Ovary (tissue), 9 donors: Measurements from ENCODE around the gene POU2F3. TPM values are rescaled to one million over a fixed set of nuclear protein-coding genes. Genes with fewer than 3 reads are reported as not detected.

Source experiments
- DNase-seq, 5 donors: peaks; one replicate each; pipeline ENCODE4 v3.0.0-alpha.2; 2019 to 2020
- H3K27ac ChIP-seq, 2 donors: fragments of 200-600 bp; one replicate each; pipeline versions ENCODE4 v1.5.1 to v1.8.0; 2019 to 2022
- H3K27me3 ChIP-seq: fragments of 200-600 bp; one replicate; pipeline ENCODE4 v1.8.0; 2022
- H3K36me3 ChIP-seq: fragments of 200-600 bp; sonication (generic); one replicate; pipeline ENCODE4 v1.5.1; 2019
- H3K4me1 ChIP-seq: one replicate; pipeline ENCODE4 v1.8.1; 2013; ENCODE audit warnings: mild to moderate bottlenecking, moderate library complexity; ENCODE audit not compliant: insufficient read depth
- H3K4me3 ChIP-seq: fragments of 200-600 bp; sonication (generic); one replicate; pipeline ENCODE4 v1.5.1; 2017
- H3K9me3 ChIP-seq, 2 donors: fragments of 200-600 bp in 1 of 2; sonication (generic) in 1 of 2; one replicate each; pipeline versions ENCODE4 v1.5.1 to v1.8.1; 2013 to 2019; ENCODE audit warnings: mild to moderate bottlenecking in 1 of 2, moderate library complexity in 1 of 2
- EP300 ChIP-seq: sonication (generic); formaldehyde crosslinking; IDR thresholded peaks from one replicate; pipeline ENCODE4 v1.6.1; 2017; ENCODE audit warnings: antibody characterized with exemption
- POLR2A ChIP-seq: fragments of 450-650 bp; IDR thresholded peaks from one replicate; pipeline ENCODE4 v1.6.1; 2017; ENCODE audit warnings: antibody characterized with exemption, mild to moderate bottlenecking, moderate library complexity
- WGBS, 3 donors: extraction: QIAGEN DNeasy Blood & Tissue Kit in 1 of 3; methylation state at CpG; one replicate each; pipeline versions ENCODE4 v1.1.5 to v1.1.7; 2013 to 2017; 5-methylcytosine and 5-hydroxymethylcytosine counted together
- intact Hi-C, 4 donors: fragments of 100-400 bp; cut with DNase I; formaldehyde crosslinking; loops; one replicate each; pipeline versions ENCODE4 v1.11.0 to v1.15.1; 2022 to 2023
- polyA plus RNA-seq, 2 donors: library from polyadenylated mRNA; stranded (reverse); fragments of 200-250 nt in 1 of 2; fragments of 350-450 nt in 1 of 2; fragmentation: Illumina TruSeq in 1 of 2; extraction: RNeasy Lipid Tissue Mini Kit (QIAGEN cat#74804) in 1 of 2; gene quantifications; one replicate each; pipeline ENCODE4 v1.2.3, GENCODE V29; 2013 to 2014
- total RNA-seq, 7 donors: library from RNA; depleted of rRNA in 2 of 7; stranded (reverse); fragments of >200 nt in 2 of 7; fragmentation: NEBNext Ultra II Directional in 3 of 7; extraction: Animal tissue kit (Norgen Biotek cat#: 25700) in 3 of 7; gene quantifications; one replicate each; pipeline versions ENCODE4 v1.1.0 to v1.2.4, GENCODE V29; 2016 to 2023
- TF ChIP-seq, protein P1 (sequence below), 3 donors: fragments of 450-650 bp in 2 of 3; fragments of 200-600 bp in 1 of 3; IDR thresholded peaks; one replicate each; pipeline versions ENCODE4 v1.5.1 to v1.8.0; 2016 to 2022; ENCODE audit warnings: antibody characterized with exemption in 3 of 3, mild to moderate bottlenecking in 1 of 3
- donor health status: DM: no; HTN: no; CAD: no; lungs with moderate emphysema.
- donor health status: DM: no; HTN: no; CAD: no.
- donor health status: Bipolar disorder and iron deficiency.
- donor health status: DM: yes; HTN: yes; CAD: no.
- donor health status: DM: no; HTN: no; CAD: no.
- donor health status: DM: yes; HTN: yes; CAD: no.

Gene POU2F3
- total and polyA plus RNA-seq, 9 donors, result 0.05 to 1.0 (median 0.22) TPM; not detected in 2

DNA sequence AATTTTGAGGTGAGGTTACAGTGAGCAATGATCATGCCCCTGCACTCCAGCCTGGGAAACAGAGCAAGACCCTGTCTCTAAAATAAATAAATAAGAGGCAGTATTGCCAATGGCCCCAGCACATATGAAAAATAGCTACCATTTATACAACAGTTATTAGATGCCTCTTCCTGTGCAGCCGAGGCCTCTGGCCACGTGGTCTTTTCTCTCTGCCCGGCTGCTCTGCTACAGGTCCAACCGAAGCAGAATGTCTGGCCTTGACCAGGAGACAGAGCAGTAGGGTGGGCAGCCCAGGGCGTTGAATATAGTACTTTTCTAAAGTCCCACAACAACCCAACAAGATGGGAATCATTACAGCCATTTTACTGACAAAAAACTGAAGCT, 41.5 kb upstream of the POU2F3 start:
- intact Hi-C loops, result no loop called here
- Histone ChIP-seq H3K9me3 (no peaks in the 10 kb centered on the region), H3K4me1 (peaks cover 2% of the 10 kb centered on the region), H3K27ac (no peak overlapping the region), H3K27me3 (no peaks in the 10 kb centered on the region), H3K36me3 (no peaks in the 10 kb centered on the region), H3K4me3 (no peak overlapping the region)
- TF ChIP-seq EP300 (no peak), POLR2A (no peak)
- TF ChIP-seq, protein P1, sequence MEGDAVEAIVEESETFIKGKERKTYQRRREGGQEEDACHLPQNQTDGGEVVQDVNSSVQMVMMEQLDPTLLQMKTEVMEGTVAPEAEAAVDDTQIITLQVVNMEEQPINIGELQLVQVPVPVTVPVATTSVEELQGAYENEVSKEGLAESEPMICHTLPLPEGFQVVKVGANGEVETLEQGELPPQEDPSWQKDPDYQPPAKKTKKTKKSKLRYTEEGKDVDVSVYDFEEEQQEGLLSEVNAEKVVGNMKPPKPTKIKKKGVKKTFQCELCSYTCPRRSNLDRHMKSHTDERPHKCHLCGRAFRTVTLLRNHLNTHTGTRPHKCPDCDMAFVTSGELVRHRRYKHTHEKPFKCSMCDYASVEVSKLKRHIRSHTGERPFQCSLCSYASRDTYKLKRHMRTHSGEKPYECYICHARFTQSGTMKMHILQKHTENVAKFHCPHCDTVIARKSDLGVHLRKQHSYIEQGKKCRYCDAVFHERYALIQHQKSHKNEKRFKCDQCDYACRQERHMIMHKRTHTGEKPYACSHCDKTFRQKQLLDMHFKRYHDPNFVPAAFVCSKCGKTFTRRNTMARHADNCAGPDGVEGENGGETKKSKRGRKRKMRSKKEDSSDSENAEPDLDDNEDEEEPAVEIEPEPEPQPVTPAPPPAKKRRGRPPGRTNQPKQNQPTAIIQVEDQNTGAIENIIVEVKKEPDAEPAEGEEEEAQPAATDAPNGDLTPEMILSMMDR (IDR thresholded peaks at IDR 0.05), result no peak
- WGBS, 3 donors, result 36 to 42% (median 37%) methylated on average over 5 of the region's 5 CpGs
- DNase-seq, result peak in 1 of 5 donors; percentile 24

DNA sequence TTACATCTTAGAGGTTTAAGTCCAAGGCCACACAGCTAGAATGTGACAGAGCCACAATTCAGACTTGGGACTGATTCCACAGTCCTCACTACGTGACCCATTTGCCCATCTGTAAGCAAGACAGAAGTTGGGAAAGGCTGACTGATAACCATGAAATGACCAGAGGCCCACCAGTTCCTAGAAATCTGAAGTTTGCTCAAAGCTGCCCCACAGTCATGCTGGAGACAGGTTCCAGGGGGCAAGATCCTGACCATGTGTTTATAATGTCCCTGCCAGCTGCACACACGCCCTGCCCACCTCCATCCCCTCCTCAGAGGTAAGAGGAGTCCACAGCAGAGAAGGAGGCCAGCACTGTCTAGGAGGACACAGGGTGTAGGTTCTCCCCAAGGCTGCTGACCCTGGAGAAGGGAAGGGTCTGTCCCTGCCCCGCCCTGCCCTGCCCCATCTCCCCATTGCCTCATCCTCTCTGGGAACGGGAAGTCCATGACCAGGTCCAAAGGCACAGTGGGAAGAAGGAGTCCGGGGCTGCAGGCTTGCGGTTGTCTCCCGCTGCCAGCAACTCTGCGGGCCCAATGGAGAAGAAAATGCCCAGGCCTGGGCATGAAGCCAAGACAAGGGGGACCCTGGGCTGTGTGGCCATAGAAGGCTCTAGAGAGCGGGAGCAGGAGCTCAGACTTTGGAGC, 41.0 kb upstream of the POU2F3 start:
- TF ChIP-seq EP300 (no peak), POLR2A (no peak)
- TF ChIP-seq, protein P1 (IDR thresholded peaks at IDR 0.05), result no peak
- DNase-seq, result peak in 1 of 5 donors; percentile 26
- Histone ChIP-seq H3K4me3 (no peak overlapping the region), H3K4me1 (no peaks in the 10 kb centered on the region), H3K27me3 (no peaks in the 10 kb centered on the region), H3K9me3 (no peaks in the 10 kb centered on the region), H3K27ac (no peak overlapping the region), H3K36me3 (no peaks in the 10 kb centered on the region)
- intact Hi-C loops, result no loop called here
- 91 to 95% (median 94%) methylated on average over 9 of the region's 9 CpGs for WGBS, 3 donors

DNA sequence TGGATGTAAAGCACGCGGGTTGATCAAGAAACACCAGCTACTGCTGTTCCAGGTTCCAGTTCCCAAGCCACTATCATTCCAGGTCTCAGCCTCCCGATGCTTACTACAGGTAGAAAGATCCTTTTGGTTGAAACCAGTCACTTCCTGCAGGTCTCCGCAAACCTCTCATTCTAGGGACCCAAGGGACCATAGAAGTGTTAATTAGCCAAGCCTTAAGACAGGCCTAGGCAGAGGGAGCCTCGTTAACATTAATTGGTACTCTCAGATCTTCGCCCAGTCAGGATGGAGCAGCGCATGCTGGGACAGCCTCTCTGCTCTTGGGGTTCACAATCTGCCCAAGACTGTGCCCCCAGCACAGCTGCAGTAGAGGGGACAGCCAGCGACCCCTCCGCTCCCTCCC, 40.3 kb upstream of the POU2F3 start:
- H3K9me3 ChIP-seq, result no peaks in the 10 kb centered on the region
- no peak overlapping the region for H3K4me3 ChIP-seq
- no peak for DNase-seq
- H3K27ac ChIP-seq, result no peak overlapping the region
- no peaks in the 10 kb centered on the region for H3K27me3 ChIP-seq
- TF ChIP-seq POLR2A (no peak), EP300 (no peak)
- TF ChIP-seq, protein P1 (IDR thresholded peaks at IDR 0.05), result no peak
- no peaks in the 10 kb centered on the region for H3K4me1 ChIP-seq
- H3K36me3 ChIP-seq, result no peaks in the 10 kb centered on the region
- intact Hi-C loops, result no loop called here
- WGBS, 3 donors, result 88 to 96% (median 95%) methylated on average over 9 of the region's 9 CpGs

DNA sequence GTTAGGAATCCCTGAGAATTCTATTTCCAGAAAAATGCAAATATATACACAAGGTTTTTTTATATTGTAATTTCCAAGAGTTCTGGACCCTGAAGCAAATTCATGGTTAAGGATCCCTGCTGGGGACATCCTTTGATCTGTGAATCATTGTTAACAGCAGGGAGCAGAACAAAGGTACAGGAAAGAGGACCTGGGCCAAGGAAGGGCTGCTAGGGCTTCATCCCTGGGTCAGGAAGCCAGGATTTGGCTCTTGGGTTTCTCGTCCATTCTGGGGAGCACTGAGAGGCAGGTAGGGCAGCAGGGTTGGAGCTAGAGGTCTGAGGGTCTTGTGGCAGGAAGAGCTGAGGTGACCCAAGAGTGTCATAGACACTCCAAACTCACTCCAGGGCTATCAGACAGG, 39.3 kb upstream of the POU2F3 start:
- no peaks in the 10 kb centered on the region for H3K36me3 ChIP-seq
- H3K27me3 ChIP-seq, result no peaks in the 10 kb centered on the region
- no peak overlapping the region for H3K27ac ChIP-seq
- H3K4me1 ChIP-seq, result no peaks in the 10 kb centered on the region
- 78 to 89% (median 79%) methylated on average over 1 of the region's 1 CpG for WGBS, 3 donors
- no peak overlapping the region for H3K4me3 ChIP-seq
- no peaks in the 10 kb centered on the region for H3K9me3 ChIP-seq
- intact Hi-C loops, result no loop called here
- no peak for DNase-seq
- TF ChIP-seq POLR2A, result no peak
- no peak for TF ChIP-seq EP300
- TF ChIP-seq, protein P1 (IDR thresholded peaks at IDR 0.05), result no peak
